GDM1 (cell line): ENCODE measurements around the gene EFCAB5.
"Not testable (repeated sequence)": the region's sequence is repeated elsewhere in the genome, so short reads cannot be mapped to it uniquely, and the experiment has no call there.

Experiments used
- DNase-seq: peaks from one replicate; lab custom pipeline; 2025; lab: John Stamatoyannopoulos, UW

The EFCAB5 gene

GRCh38 chr17:29941334-29941733 lies at the start of gene EFCAB5:
Gene EFCAB5, plus strand, starts transcription at chr17:29941634. Its CDS starts 163 bp downstream, at chr17:29941797.
- DNase-seq = no peak

DNA sequence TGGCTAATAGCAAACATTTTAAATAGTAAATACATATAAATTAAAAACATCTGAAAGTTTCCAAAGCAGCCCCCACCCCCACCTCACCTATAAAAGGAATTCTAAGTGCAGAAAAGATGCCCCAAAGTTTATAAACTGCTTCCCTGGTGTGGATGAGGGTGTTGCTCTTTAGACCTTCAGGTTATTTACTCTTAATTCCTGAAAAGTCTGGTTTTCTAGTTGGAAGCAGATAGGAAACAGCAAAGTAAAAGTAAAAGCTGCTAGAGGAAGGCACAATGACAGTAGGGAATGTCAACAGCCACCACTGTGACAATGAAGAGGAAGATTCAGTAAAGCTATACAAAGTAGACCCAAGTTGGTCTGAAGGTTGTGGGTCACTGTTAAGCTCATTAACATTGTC lies 49.2 kb upstream of the EFCAB5 start:
- no peak for DNase-seq

DNA sequence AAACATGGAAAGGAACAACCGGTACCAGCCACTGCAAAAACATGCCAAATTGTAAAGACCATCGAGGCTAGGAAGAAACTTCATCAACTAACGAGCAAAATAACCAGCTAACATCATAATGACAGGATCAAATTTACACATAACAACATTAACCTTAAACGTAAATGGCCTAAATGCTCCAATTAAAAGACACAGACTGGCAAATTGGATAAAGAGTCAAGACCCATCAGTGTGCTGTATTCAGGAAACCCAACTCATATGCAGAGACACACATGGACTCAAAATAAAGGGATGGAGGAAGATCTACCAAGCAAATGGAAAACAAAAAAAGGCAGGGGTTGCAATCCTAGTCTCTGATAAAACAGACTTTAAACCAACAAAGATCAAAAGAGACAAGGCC lies 44.3 kb upstream of the EFCAB5 start:
- not testable (repeated sequence) for DNase-seq

DNA sequence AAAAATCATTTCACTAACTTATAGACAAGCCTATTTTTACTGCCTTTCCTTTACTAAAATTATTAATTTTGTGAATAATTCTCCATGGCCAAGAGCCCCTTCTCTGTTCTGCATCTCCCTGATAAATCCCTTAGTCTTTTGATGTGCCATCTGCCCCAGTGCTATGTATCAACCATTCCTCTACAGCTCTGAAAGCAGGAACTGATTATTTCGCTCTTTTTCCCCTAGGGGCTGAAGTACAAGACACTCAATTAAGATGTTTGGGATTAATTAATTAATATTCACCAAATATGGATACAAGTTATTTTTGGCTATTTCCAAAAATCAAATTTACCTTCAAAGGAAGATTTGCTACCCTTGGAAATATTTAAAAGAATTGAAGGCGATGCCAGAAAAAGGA lies 38.0 kb upstream of the EFCAB5 start:
- no peak for DNase-seq

- no peak for DNase-seq
These were observed 36.2 kb upstream of the EFCAB5 start for GRCh38 chr17:29905086-29905878.

- no peak for DNase-seq
These were observed 35.6 kb upstream of the EFCAB5 start for GRCh38 chr17:29905879-29906167.

- DNase-seq = no peak
These were observed 34.5 kb upstream of the EFCAB5 start for GRCh38 chr17:29906969-29907368.

DNA sequence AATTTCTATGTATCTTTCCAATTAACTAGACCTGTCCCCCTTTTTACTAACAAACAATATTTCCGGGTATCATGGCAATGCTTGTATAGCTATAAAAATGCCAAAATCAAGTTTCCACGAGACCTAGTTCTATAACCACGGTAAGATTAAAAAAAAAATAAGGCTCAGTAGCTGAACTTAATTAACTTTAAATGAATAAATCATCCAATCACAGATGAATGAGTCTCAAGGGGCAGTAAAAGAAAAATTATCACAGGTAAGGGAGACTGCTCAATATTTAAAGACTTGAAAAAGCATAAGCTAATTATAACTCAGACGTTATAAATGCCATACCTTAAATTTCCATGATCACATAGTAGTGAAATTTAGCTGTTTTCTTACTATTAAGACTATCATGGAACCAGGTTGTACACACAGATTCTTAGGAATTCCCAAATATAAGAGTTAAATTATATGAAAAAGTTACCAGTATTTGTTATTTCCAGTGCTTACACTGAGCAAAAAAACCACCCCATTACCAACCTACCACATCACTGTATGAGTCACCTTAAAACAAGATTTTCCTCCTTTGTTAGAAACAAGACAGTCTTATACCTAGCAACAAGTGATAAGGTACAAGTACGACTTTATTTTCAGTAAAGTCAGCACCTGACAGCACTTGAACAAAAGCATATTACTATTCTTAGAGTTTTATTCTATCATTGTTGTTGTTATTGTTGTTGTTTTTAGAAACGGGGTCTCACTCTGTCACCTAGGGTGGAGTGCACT lies 32.0 kb upstream of the EFCAB5 start:
- DNase-seq = no peak

DNA sequence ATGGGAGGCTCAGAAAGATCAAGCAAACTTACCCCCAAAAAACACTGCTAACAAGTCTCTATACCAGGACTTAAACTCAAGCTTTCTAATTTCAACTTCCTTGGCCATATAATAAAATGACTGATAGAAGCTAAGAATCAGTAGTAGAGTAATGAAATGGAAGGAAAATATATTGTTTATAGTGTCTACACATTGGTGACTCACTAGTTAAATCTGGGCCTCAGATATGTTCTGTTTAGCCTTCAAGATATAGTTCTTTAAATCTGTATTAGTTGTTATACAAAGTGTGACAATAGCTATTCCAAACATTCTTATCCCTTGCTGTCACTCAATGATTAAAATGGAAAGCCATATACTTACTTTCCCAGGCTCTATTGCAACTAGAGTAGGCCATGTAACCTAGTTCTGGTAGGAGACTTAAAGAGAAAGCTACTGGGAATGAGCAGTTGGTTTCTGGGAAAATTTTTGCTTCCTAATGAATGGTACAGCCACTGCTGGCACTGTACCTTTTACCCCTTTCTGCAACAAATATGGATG lies 29.7 kb upstream of the EFCAB5 start:
- DNase-seq = no peak

DNA sequence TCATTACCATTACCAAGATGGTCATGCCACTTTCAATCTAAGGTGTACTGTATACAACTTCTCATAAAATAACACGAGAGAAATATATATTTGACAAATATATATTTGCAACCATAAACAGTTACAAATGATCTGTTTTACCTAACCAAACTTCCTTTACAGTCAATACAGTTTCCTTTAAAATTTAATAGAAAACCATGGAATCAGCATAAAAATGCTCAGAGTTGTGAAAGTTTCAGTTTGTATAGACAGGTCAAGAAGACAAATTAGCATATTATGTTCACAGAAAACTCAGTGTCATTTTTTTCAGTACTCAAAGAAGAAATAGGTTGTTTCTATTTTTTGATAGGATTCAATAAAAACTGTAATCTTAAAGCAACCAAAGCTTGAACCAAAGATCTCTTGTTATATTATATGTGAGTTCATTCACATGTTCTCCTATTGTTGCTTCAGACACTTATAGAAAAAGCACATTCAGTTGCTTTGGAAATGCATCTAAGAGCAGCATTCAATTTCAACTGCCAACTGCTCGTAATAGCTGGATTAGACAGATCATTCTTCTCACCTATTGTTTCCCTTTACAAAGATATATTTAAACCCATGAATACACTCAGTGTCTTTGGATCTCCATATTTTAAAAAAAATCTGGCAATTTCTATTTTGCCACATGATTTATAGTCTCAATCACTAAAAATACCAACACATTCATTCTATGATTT lies 26.5 kb upstream of the EFCAB5 start:
- no peak for DNase-seq

DNA sequence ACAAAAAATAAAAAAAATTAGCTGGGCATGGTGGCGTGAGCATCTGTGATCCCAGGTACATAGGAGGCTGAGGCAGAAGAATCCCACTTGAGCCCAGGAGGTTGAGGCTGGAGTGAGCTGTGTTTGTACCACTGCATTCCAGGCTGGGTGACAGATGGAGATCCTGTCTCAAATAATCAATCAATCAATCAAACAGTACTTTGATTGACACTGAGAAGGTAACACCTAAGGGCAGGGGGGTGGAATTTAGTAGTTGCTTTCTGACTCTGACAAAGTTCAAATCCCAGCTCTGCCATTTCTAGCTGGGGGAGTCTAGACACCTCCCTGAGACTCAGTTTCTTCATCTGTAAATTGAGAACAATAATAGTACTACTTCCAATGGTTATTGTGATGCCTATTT lies 23.4 kb upstream of the EFCAB5 start:
- no peak for DNase-seq

DNA sequence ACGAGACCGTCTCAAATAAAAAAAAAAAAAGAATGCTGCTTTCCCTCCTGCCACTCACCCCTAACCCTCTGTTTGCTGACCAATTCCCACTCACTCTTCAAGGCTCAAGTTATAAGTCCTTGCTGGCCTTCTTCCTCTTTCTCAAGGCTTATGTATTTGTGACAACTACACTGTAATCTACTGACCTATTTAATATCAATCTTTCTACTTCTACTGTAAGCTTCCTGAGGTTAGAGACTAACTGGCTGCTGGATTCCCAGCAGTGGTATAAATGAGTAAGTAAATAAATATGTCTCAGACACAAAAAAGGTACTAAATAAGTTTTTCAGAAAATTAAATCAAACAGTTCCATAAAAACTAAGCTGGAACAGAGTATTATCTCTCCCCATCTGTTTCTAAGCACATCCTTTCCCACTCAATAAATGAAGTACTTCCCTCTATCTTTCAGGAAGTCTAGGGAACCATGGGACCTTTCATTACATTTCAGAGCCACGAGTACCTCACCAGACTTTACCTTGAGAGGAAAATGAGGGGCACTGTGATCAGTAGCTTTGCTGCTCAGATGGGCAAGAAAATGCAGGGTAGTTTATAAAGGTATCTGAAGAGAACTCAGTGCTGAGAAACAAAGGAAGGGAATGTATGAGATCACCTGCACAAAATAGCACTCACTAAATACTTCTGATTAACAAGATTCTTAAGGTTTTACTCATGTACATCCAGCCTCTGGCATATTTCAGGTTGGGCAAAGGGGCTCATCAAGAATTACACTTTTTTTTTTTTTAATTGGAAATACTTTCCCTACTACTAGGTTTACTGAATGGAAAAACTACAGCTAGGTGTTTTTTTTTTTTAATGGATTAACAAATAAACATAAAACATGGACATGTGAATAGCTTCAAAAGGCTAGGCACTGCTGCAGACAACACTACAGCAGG lies 22.2 kb upstream of the EFCAB5 start:
- DNase-seq = no peak

GRCh38 chr17:29924786-29925185 lies 16.6 kb upstream of the EFCAB5 start:
- no peak for DNase-seq

GRCh38 chr17:29927546-29927945 lies 13.9 kb upstream of the EFCAB5 start:
- no peak for DNase-seq

DNA sequence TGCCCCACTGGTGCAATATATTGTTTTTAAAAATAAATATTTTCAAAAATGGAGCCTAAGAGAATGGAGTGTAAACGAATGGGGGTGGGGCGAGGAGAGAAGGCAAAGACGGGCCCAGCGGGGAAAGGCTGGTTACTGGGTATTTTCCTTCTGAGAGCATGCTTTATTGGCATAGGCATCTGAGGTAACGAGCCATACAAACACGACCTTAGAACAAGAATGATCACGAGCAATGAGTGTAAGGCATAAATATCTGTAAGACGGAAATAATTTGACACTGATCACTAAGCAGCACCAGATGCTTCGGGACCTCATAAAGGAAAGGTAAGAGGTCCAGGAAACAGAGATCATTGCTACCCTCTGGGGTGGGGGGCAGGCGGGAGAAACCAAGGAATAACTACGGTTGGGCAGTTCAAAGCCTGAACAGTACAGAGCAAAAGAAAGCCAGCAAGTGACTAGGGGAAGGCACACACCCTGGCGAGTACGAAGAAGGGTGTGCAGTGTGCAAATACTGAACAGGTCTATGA lies 12.4 kb upstream of the EFCAB5 start:
- DNase-seq = no peak

DNA sequence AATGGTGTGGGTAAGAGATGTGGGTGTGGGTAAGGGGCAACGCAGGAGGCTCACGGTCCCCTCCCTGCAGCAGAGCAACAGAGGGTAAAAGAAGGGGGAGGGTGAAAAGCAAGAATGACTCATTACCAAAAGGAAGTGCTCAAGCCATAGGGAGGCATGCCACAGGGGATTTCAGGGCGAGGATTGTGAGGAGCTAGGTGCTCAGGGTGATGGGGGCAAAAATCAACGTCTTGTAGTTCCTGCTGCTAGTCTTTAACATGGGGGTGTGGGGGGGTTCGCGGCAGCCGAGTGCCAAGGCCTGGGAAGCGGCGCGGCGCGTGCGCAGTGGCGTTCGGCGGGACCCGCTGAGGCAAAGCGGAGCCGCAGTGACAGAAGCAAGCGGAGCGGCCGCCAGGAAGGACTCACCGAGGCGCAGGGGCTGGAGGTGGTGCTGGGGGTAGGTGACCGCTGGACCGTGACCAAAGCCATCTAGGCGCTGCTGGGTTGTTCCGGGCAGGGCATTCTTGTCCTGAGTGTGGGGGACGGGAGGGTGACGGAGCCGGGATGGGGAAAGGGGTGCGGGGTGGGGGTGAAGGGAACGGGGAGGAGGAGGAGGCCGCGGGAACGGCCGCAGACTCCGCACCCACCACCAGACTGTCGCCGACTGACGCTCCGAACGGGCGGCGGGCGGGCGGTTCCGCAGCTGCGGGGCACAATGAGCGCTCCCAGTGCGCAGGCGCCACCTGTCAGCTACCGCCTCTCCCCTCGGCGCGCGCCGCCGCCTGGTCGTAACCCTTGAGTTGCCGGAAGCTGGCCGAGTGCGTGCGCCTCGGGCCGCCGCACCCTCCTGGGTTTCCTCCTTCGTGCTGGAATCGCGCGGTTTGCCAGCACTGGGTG lies 11.7 kb upstream of the EFCAB5 start, which contains the start of gene SSH2:
TSS of gene SSH2 (minus strand) at position 696 of the 876 bp plus-strand sequence. CDS start at position 468, 228 bp downstream.
- peak; percentile 85 for DNase-seq

GRCh38 chr17:29930409-29931010 lies 10.9 kb upstream of the EFCAB5 start:
- DNase-seq = no peak

DNA sequence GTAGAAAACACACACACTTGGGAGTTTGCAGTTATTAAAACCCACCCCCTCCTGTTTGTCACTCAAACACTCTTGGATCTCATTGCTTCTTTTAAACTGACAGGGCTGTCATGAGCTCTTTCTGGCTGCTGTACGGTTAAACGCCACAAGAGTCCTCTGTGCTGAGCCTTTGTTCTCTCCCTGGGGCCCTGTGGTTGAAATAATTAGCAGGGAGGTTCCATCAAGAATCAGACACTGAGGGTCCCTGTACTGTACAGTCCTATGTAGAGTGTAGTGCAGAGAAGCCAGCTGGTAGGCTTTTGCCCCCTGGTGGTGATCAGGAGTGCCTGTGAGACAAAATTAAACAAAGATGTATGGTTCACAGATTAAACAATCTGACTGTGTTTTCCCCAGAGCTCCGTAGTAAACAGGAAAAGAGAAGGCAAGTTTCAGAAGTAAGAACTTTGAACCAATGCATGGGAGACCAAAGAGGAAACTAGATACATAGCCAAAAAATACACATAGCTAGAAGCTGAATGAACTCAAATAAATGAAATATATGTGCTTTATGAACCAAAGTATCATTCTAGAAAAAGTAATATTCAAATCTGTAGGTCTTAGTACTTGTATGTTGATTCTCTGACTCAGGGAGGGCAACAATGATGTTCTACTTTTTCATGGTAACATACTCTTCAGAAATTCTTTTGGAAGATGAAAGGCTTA lies 10.1 kb upstream of the EFCAB5 start:
- DNase-seq = peak; percentile 70

- DNase-seq = no peak
These were observed 8.1 kb upstream of the EFCAB5 start for GRCh38 chr17:29933379-29933778.
